ENCODE results near the gene CCDC7. TPM values are rescaled to one million over a fixed set of nuclear protein-coding genes. Genes with fewer than 3 reads are reported as not detected.
"Not testable (repeated sequence)": the region's sequence is repeated elsewhere in the genome, so short reads cannot be mapped to it uniquely, and the experiment has no call there.

CCDC7 gene
- total and polyA plus RNA-seq, 2 experiments from 2014 or later: 0.83 to 1.6 TPM

GRCh38 chr10:32481606-32482005, 35.7 kb downstream of the CCDC7 start:
- Histone ChIP-seq H3K9me2 (ENCODE audit: insufficient read depth) (no peaks in the 10 kb centered on the region), H3K27me3 (ENCODE audit: insufficient read depth) (no peaks in the 10 kb centered on the region), H3K4me2 (no peak overlapping the region), H4K20me1 (replicated peaks; ENCODE audit: insufficient read depth) (no peaks in the 10 kb centered on the region), H3K4me3 (no peak overlapping the region), H3K27ac (ENCODE audit: low read depth) (no peak overlapping the region), H3K36me3 (ENCODE audit: insufficient read depth) (no peaks in the 10 kb centered on the region), H3F3A (replicated peaks; ENCODE audit: low read depth) (no peaks in the 10 kb centered on the region), H3K79me2 (replicated peaks; ENCODE audit: insufficient read depth) (no peaks in the 10 kb centered on the region), H2AFZ (no peak overlapping the region), H3K4me1 (ENCODE audit: insufficient read depth) (no peaks in the 10 kb centered on the region)
- Mint-ChIP-seq H3K9me3 (peaks cover 29% of the 10 kb centered on the region), H3K4me3 (no peak overlapping the region), H3K27ac (no peak overlapping the region), H3K4me1 (no peaks in the 10 kb centered on the region), H3K27me3 (ENCODE audit: insufficient read depth, low read depth, poor library complexity) (no peaks in the 10 kb centered on the region), H3K36me3 (ENCODE audit: low read depth) (peaks cover 14% of the 10 kb centered on the region; the same call in 2 of the 3 replicates)
- DNase-seq (ENCODE audit: low spot score) (no peak), ATAC-seq (no peak)
- TF ChIP-seq JUNB (IDR thresholded peaks at IDR 0.05; ENCODE audit: unreplicated experiment) (no peak), POLR2AphosphoS5 (IDR thresholded peaks at IDR 0.05; ENCODE audit: low read depth) (no peak), ETS1 (IDR thresholded peaks at IDR 0.05) (no peak), CTCF (conservative IDR thresholded peaks at IDR 0.05; ENCODE audit: low read depth in 2 of 2) (no peak), REST (IDR thresholded peaks at IDR 0.05; ENCODE audit: unreplicated experiment) (no peak), EZH2 (IDR thresholded peaks at IDR 0.05; ENCODE audit: low read depth, unreplicated experiment) (no peak), ZNF331 (CRISPR knock-in tag; IDR thresholded peaks at IDR 0.05; ENCODE audit: low read depth) (no peak), EZH2phosphoT487 (IDR thresholded peaks at IDR 0.05; ENCODE audit: unreplicated experiment) (no peak), NANOG (IDR thresholded peaks at IDR 0.05; ENCODE audit: borderline replicate concordance) (no peak), STAT1 (IDR thresholded peaks at IDR 0.05; ENCODE audit: unreplicated experiment) (no peak), ZNF114 (CRISPR knock-in tag; IDR thresholded peaks at IDR 0.05) (no peak)

GRCh38 chr10:32483019-32483502, 37.1 kb downstream of the CCDC7 start:
- H3K27ac Mint-ChIP-seq; H2AFZ ChIP-seq; H3K27me3 Mint-ChIP-seq (ENCODE audit: insufficient read depth, low read depth, poor library complexity); H3K27ac ChIP-seq (ENCODE audit: low read depth); H3F3A ChIP-seq (replicated peaks; ENCODE audit: low read depth); H4K20me1 ChIP-seq (replicated peaks; ENCODE audit: insufficient read depth); H3K4me3 Mint-ChIP-seq; ATAC-seq; H3K27me3 ChIP-seq (ENCODE audit: insufficient read depth); DNase-seq (ENCODE audit: low spot score); H3K4me3 ChIP-seq; H3K4me1 Mint-ChIP-seq; H3K9me2 ChIP-seq (ENCODE audit: insufficient read depth); H3K36me3 ChIP-seq (ENCODE audit: insufficient read depth); H3K79me2 ChIP-seq (replicated peaks; ENCODE audit: insufficient read depth); H3K4me1 ChIP-seq (ENCODE audit: insufficient read depth); H3K4me2 ChIP-seq: not testable (repeated sequence)
- peaks cover 43% of the 10 kb centered on the region for H3K9me3 Mint-ChIP-seq
- H3K36me3 Mint-ChIP-seq (ENCODE audit: low read depth): peaks cover 26% of the 10 kb centered on the region; the same call in 2 of the 3 replicates

- not testable (repeated sequence) for H3K27ac ChIP-seq (ENCODE audit: low read depth); H4K20me1 ChIP-seq (replicated peaks; ENCODE audit: insufficient read depth); H3K36me3 ChIP-seq (ENCODE audit: insufficient read depth); DNase-seq (ENCODE audit: low spot score); H3K4me3 ChIP-seq; ATAC-seq; H3K9me2 ChIP-seq (ENCODE audit: insufficient read depth); H3K4me1 Mint-ChIP-seq; H3K79me2 ChIP-seq (replicated peaks; ENCODE audit: insufficient read depth); H3K27ac Mint-ChIP-seq; H3F3A ChIP-seq (replicated peaks; ENCODE audit: low read depth); H3K4me1 ChIP-seq (ENCODE audit: insufficient read depth); H2AFZ ChIP-seq; H3K4me2 ChIP-seq; H3K27me3 ChIP-seq (ENCODE audit: insufficient read depth); H3K27me3 Mint-ChIP-seq (ENCODE audit: insufficient read depth, low read depth, poor library complexity); H3K4me3 Mint-ChIP-seq
- Mint-ChIP-seq H3K9me3 (peaks cover 70% of the 10 kb centered on the region), H3K36me3 (ENCODE audit: low read depth) (peaks cover 44% of the 10 kb centered on the region)
Measured at GRCh38 chr10:32488038-32488437, 42.1 kb downstream of the CCDC7 start.

All from GM23338 (cell line).